Measurements from ENCODE around the gene CLCN1.

DNA sequence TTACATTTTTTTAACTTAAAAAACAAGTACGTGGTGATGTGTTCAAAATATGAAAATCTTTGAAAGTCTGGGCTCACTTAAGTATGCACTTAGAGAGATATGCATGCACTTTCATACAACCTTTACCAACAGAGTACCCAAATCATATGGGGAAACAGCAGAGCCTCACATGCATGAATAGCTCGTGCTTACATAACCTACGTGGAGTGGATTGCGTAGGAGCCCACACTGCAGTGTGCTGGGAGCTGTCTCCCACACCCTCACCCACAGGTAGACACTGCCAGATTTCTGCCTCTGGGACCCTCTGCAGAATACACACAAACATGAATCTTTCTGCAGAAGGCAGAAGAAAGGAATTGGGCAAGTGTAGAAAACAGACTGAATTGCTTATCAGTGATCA is 581 bp downstream of the CLCN1 start:
- TF ChIP-seq CTCF (IDR thresholded peaks at IDR 0.05) (no peak), POLR2A (IDR thresholded peaks at IDR 0.05) (no peak)
